Urothelium cell line (cell line): Measurements from ENCODE around the gene DHX34.

Experiments
- DNase-seq: peaks from one replicate; pipeline ENCODE4 v3.0.0; 2011; ENCODE audit warnings: low spot score, mixed read lengths
- FAIRE-seq: peaks from 2 replicates; lab custom pipeline; 2011; peaks lifted over from hg19 to GRCh38; lab: Jason Lieb, UNC

Gene DHX34

DNA sequence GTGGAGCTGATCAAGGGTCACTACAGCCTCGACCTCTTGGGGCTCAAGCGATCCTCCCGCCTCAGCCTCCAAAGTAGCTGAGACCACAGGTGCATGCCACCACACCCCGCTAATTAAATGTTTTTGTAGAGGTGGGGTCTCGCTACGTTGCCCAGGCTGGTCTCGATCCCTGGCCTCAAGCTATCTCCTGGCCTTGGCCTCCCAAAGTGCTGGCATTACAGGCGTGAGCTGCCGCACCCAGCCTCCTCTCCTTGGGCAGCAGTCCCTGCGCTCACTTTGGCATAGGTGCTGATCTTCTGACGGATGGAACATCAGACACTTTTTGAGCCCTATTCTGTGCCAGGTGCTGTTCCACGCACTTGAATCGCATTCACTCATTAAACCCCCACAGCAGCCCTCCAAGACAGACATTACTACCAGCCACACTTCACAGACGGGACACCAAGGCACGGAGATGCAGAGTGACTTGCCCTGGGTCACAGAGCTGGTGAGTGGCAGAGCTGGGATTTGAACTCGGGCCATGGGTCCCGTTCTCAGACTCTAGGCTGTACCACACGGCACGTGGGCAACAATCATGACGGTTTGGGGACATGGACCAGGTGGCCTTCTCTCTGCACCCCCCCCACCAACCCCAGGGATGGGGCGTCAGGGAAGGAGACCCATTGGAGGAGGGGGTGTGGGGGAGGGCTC is 67.0 kb downstream of the DHX34 start:
- FAIRE-seq (no peak), DNase-seq (no peak)

DNA sequence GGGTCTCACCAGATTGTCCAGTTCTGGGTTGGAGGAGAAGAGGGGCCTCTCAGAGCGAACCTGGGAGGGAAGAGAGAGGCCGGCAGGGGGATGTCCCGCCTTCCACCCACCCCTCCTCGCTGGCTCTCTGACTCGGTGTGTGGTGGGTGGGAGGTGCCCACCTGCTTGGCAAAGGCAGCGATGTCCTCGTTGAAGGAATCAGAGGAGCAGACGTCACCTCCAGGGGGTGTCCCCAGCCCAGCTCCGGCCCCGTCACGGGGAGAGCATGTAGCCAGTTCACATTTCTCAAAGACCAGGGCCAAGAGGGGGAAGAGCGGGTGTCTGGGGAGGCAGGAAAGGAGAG is 67.5 kb downstream of the DHX34 start:
- no peak for FAIRE-seq
- DNase-seq: no peak

DNA sequence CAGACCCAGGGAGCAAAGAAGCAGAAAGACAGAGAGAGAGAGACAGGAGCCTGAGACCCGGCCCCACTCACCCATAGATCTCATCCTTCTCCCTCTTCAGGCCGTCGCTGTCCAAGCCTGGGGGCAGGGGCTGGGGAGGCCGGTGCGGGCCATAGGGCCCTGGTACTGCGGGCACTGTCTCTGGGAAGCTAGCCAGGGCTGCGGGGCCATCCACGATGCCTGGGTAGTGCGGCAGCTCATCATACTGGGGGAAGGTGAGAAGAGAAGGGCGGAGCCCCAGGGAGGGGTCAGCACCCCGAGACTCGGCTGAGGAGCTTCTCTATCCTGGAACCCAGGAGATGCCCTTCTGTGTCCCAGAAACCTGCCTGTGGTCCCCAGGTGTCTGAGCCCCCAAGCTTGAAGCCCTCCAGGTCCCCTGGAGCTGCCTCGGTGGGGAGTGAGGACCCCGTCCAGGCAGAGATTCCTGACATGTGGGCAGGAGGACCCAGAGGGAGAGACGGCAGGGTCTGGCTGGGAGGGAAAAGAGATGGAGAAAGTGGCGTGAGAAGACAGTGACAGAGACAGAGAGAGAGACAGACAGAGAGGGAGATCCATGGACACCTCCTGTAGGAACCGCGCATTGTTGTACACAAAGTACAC is 68.1 kb downstream of the DHX34 start:
- DNase-seq: no peak
- FAIRE-seq: no peak

DNA sequence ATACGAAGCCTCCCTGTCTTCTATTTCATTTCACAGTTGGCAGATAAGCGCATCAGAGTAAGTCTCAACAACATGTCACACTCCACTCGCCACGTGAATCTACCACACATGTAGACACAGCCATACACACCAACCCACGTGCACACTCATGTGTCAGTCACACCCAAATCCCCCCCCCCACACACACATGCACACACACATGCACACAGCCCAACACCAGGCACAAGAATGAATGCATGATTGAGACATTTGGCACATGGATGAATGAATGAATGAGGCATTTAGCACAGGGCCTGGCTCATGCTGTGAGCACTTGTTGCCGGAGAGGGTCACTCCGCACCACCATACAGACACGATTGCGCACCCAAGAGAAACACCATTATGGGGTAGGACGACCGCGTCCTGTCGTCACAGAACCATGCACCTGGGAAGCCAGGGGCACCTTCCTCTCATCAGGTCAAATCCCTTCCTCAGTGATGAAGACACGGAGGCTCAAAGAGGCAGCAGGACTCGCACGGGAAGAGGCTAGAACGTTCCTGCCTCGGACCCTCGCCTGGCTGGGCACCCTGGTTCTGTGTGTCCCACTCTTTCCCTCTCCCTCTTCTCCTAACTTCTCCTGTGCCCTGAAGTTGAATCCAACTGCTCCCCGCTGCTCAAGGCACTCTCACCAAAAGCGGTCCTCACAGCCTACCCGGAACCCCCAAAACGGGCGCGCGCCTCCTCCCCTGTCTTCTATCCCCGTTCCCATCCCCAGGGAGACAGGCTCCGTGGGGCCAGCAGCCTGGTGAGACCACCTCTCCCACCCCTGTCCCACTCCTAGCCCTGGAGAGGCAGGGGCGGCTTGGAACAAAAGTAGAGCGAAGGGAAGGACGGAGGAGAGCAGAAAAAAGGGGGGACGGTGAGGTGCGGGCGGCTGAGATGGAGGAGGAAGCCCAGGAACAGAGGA is 68.9 kb downstream of the DHX34 start:
- FAIRE-seq (peak; percentile 96), DNase-seq (no peak)

DNA sequence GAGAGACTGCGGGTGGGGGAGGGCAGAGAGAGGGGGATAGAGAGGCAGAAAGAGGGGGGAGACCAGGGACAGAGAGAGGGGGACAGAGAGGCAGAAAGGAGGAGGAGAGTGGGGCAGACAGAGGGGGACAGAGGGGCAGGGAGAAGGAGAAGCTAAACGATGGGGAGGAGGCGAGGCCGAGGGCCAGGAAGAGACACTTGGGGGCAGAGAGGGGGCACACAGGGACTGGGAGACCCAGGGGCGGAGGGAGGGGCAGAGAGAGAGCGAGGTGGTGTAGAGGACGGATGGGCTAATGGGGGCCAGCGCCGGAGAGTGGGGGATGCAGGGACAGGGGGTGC is 69.5 kb downstream of the DHX34 start:
- FAIRE-seq (no peak), DNase-seq (no peak)

DNA sequence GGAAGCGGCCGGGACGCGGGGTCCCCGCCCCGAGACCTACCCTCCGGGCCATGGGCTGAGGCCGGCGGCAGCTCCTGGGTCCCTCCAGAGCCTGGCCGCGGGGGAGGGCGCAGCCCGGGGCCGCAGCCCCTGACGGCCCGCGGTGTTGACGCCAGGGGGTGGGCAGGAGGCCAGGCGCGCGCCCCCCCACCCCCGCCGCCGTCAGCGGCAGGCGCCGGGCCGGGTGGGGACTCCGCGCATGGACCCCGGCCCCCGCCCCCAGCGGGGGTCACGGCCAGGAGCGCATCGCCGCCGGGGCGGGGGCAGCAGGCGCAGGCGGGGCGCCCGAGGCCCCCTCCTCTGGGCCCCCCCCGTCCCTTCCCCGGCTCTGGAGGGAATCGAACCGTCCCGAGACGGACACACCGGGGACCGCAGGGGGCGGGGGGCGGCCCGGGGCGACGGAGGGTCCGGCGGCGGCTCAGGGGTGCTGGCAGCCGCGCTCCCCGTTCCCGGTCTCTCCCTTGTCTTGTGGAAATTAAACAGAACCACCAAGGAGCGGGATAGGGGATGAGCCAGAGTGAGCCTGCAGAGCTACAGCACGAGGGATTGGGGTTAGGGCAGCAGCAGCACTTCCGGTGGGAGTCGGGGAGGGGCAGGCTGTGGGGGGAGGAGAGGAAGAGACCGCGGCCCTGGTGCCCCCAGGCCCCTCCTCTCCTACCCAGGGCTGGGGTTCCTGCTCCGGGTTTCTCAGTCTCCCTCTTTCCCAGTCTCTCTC is 70.1 kb downstream of the DHX34 start, which contains the start of gene MEIS3:
Gene MEIS3, minus strand, starts transcription at position 498 of the 754 bp plus-strand sequence. Its CDS starts 446 bp downstream, at position 52.
- DNase-seq (peak; percentile 54), FAIRE-seq (no peak)

DNA sequence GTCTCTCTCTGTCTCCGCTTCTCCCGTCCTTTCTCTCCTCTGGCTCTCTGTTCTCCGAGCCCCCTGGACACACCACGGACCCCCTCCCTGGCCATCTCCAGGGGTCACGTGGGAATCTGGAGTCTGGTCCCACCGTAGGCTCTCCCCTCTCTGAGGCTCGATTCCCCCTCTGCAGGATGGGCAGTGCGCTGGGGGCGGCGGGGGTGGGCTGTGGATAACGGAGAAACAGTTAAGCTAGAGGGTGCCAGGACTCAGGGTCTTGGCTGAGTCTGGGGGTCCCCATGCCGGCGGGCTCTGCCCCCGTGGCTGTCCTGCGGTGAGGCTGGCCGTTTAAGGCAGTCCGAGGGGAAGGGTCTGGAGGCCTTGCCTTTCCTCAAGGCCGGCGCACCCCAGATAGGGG is 70.7 kb downstream of the DHX34 start:
- FAIRE-seq (no peak), DNase-seq (no peak)

DNA sequence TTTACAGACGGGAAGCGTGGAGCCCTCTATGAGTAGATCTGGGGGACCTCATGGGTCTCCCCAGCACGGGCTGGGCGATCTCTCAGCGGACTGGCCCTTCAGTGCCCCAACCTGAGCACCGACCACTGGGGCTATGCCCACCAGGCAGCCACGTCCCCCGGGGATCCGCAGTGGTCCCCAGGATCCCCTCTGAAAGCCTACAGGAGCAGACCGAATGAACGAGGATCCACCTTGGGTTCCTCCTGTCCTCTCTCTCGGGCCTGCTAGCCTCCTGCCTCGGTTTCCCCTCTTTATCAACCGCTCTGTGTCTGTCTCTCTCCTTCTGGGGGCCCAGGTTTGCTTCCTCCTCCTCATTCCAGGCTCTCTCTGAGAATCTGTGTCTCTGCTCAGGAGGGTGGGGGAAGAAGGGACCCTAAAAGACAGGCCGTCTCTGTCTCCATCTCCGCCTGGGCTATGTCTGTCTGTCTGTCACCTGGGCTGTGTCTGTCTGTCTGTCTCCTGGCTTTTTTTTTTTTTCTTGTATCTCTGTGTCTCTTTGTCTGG is 72.2 kb downstream of the DHX34 start:
- FAIRE-seq: no peak

DNA sequence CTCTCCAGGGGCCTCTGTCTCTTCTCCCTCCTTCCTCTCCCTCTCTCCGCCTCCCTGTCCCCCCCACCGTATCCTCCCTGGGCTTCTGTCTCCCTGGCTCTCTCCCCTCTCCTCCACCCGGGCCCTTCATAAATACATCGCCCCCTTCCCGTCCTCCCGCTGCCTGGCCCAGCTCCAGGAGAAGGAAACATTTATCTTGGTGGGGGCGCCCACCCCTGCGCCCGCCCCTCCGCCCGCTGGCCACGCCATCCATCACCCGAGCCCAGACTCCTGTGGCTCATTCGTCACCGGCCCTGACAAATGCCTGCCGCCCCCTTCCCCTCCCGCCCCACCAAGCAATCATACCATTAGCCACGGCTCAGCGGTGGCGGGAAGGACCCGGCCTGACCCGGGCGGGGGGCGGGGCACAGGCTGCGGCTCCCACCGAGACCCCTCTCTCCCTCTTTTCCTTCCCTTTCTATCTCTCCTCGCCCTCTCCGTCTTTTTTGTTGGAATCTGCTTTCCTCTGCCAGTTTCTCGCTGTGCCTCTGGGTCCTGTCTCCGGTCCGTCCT is 72.8 kb downstream of the DHX34 start:
- FAIRE-seq (no peak), DNase-seq (peak; percentile 79)

More for the DNA sequence above, 72.2 kb downstream of the DHX34 start:
- no peak for DNase-seq

DNA sequence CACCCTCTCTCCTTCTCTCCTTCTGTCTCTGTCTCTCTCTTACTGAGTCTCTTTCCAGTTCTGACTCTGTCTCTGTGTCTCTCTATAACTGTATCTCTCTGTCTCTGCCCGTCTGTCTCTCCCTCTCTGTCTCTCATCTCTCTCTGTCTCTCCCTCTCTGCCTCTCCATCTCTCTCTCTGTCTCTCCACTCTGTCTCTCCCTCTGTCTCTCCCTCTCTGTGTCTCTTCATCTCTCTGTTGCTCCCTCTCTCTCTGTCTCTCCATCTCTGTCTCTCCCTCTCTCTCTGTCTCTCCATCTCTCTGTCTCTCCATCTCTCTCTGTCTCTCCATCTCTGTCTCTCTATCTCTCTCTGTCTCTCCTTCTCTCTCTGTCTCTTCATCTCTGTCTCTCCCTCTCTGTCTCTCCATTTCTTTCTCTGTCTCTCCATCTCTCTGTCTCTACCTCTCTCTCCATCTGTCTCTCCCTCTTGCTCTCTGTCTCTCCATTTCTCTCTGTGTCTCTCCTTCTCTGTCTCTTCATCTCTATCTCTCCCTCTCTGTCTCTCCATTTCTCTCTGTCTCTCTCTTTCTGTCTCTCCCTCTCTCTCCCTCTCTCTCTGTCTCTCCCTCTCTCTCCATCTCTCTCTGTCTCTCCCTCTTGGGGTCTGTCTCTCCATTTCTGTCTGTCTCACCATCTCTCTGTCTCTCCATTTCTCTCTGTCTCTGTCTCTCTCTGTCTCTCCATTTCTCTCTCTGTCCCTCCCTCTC is 73.5 kb downstream of the DHX34 start:
- FAIRE-seq: no peak
- no peak for DNase-seq

DNA sequence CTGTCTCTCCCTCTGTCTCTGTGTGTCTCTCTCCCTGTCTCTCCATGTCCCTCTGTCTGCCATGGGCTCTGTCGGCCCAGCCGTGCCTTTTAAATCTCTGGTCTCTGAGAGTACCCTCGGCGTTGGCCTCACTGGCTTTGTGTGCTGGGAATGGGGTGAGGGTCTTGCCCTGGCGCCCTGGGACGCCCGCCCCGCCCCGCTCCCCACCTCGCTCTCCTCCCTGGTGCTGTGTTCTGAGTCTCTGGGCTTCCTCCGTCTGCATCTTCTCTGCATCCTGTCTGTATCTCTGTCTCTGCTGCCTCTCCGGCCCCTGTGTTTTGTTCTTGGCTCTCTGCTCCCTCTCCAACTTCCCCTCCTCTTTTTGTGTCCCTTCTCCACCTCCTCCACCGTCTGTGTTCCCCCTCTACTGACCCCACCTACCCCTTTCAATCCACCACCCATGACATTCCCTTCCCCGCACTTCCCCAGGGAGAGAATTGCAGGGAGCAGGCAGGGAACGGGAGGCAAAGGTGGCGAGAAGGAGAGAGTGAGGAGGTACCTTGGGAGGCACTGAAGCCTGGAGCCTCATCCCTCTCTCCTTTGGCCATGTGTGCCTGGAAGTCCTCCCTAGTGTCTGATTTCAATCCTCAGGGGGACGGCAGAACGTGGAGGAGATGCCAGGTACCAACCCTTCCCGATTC is 74.2 kb downstream of the DHX34 start:
- DNase-seq (no peak), FAIRE-seq (no peak)

DNA sequence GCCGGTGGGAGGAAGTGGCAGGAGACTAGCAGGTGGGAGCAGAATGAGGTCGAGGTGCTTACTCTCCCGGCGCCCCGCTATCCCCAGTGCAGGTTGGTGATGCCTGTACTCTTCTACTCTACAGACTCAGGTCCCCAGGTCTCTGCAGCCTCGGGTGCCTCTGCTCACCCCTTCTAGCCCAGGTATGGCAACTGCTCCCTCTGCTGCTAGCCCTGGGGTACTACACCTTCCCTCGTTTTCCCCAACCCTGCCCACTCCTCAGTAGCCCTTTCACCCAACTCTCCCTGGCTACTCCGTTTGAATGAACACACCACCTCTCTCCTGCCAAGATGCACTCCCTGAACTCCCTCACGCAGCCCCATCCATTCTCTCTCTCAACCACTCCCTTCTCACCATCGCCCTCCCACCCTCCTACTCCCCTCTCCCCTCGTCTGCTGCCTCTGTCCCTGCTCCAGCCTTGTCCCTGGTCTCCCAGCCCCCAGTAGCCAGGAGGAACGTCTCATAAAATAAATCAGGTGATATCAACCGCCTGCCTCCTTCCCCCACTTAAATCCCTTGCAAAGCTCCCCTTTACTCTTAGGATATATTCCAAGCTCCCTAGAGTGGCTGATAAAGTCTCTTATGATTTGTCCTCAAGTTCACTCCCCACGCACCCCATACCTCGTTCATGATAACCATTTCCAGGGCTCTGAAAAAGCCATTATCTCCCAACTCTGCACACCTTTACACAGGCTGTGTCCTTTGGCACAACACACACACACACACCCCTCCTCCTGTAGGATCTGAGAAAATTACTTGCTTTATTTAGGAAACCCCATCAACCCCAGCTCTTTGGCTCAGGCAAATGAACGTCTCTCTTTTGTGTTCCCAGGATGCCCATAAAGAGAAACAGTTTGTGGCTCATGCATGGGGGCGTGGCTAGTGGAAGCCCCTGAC is 78.4 kb downstream of the DHX34 start:
- DNase-seq: peak; percentile 73
- peak; percentile 61 for FAIRE-seq

DNA sequence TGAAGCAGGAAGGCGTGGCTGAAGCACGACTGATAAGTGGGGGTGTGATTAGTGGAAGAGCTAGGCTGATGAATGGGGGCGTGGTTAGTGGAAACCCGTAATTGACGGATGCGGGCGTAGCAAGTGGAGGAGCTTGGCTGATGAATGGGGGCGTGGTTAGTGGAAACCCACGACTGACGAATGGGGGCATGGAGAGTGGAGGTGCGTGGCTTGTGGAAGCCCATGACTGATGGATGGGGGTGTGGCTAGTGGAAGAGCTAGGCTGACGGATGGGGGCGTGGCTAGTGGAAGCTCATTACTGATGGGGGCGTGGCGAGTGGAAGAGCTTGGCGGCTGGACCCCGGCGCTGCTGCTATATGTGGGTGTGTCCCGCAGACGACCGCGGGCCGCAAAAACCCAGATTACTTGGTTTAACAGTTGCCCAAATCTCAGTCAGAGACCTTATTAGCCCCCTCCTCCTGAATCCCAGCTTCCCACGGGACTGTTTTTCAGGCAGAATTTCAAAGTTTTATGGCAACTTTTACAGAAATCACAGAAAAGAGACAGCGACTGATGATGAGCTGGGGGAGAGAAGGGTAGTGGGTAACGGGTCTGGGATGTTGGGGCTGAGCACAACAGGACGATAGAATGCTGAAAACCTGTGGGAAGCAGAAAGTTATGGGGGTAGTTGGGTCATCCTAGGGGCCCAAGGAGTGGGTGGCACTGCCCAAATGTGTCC is 79.2 kb downstream of the DHX34 start:
- FAIRE-seq (peak; percentile 95), DNase-seq (peak; percentile 96)

DNA sequence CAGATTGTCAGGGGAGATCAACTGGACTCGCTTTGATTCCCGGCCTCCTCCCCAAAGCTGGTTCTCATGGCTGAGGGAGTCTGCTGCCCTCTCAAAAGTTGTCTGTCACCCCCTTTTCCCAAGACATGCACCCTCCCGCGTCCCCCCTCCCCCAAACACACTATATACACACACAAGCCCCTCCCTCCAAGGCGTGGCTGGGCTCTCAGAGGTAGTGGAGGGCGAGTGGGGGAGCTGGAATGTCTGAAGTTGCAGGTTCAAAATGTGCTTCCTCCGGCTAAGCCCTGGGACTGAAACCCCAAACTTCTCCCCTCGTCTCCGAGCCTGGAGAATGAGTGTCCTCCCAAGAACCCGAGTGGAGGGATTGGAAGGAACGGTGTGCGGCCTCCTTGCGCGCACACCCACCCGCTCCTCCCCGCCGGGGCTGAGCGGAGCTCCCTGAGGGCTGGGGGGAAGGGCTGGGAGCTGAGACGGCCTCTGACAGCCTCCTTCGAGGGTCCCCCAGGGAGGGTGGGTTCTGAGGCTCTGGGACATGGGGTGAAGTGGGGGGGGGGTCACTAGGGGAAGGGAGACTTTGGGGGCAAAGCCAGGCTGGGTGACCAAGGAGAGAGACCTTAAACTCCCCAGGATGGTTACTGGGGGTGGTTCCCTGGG is 80.2 kb downstream of the DHX34 start:
- FAIRE-seq (no peak), DNase-seq (no peak)

DNA sequence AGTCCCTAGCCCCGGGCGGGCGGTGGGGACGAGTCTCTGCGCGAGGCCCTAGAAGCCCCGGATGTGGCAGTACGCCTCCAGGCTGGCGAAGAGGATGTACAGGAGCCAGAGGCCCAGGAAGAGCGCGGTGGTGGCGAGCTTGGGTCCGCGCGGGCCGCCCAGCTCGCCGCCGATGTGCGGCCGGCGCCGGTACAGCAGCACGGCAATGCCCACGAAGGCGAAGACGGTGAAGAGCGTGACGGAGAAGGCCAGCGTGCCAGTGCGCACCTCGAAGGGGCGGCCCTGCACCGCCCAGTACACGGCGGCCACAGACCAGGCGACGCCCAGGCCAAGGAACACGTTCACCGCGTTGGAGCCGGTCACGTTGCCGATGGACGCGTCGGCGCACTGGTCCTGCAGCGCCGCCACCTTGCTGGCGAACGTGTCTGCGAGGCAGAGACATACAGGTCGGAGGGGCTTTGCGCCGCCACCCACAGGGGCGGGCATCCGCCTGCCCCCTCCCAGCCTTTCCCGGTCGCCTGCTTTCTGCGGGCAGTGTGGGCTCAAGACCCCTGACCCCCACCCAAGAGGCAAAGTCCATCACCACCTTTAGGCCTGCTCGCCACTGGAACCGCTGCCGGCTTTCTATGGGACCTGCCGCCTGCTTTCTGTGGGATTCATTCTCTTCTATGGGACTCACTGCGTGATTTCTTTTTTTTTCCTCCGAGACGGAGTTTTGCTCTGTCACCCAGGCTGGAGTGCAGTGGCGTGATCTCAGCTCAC is 81.1 kb downstream of the DHX34 start:
- DNase-seq (no peak), FAIRE-seq (no peak)

DNA sequence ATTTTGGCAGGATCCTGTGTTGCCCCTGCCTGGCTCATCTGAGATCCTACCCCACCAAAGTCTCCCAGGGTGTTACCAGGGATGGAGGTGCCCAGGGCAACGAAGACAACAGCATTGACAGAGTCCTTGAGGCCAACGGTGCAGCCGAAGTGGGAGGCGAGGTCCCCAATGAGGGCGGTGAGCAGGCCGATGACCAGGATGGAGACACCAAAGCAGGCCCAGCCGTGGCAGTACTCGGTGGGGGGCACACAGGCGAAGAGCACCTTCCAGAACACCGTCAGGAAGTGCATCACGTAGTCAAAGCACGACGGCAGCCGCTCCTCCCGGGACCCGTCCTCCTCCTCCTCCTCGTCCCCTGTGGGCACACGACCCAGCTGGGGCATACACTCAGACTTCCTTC is 83.0 kb downstream of the DHX34 start:
- FAIRE-seq (no peak), DNase-seq (no peak)
